Measurements from ENCODE around the gene ENGASE. TPM values are rescaled to one million over a fixed set of nuclear protein-coding genes. Genes with fewer than 3 reads are reported as not detected.

Gene ENGASE
- total RNA-seq, 1 experiment from 2014 or later = 50.0 TPM

- no peaks in the 10 kb centered on the region for H3K9me3 Mint-ChIP-seq (ENCODE audit: unreplicated experiment)
- Histone ChIP-seq H3K9me3 (no peaks in the 10 kb centered on the region), H3K4me3 (ENCODE audit: low read depth, low read length) (no peak overlapping the region), H3K4me1 (no peaks in the 10 kb centered on the region), H3K36me3 (ENCODE audit: control insufficient read depth, insufficient read depth, low read length) (no peaks in the 10 kb centered on the region), H3K27me3 (replicated peaks; ENCODE audit: control insufficient read depth, insufficient read depth, low read length) (no peaks in the 10 kb centered on the region)
- ChIA-PET POLR2A (no interaction called here), CTCF (interaction anchor here (0.6 kb wide), 2 partner anchors 10 to 140 kb away, joined by 3 to 4 read pairs; no protein-coding TSS in a partner anchor)
- no TSS peak for BruUV-seq (replicated peaks)
- DNase-seq = no peak
- H3K36me3 Mint-ChIP-seq (ENCODE audit: insufficient read depth, unreplicated experiment) = no peaks in the 10 kb centered on the region
- H3K4me3 Mint-ChIP-seq (ENCODE audit: unreplicated experiment) = no peak overlapping the region
- H3K27me3 Mint-ChIP-seq (ENCODE audit: insufficient read depth, unreplicated experiment) = no peaks in the 10 kb centered on the region
- no peak overlapping the region for H3K27ac Mint-ChIP-seq (ENCODE audit: unreplicated experiment)
- peaks cover 5% of the 10 kb centered on the region for H3K4me1 Mint-ChIP-seq (ENCODE audit: low read depth, unreplicated experiment)
- intact Hi-C loops (cut with micrococcal nuclease; ENCODE audit: unreplicated experiment) = no loop called here
- TF ChIP-seq, protein P1, sequence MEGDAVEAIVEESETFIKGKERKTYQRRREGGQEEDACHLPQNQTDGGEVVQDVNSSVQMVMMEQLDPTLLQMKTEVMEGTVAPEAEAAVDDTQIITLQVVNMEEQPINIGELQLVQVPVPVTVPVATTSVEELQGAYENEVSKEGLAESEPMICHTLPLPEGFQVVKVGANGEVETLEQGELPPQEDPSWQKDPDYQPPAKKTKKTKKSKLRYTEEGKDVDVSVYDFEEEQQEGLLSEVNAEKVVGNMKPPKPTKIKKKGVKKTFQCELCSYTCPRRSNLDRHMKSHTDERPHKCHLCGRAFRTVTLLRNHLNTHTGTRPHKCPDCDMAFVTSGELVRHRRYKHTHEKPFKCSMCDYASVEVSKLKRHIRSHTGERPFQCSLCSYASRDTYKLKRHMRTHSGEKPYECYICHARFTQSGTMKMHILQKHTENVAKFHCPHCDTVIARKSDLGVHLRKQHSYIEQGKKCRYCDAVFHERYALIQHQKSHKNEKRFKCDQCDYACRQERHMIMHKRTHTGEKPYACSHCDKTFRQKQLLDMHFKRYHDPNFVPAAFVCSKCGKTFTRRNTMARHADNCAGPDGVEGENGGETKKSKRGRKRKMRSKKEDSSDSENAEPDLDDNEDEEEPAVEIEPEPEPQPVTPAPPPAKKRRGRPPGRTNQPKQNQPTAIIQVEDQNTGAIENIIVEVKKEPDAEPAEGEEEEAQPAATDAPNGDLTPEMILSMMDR (IDR thresholded peaks at IDR 0.05; ENCODE audit: insufficient read depth in 1 of 2, low read depth in 1 of 2, low read length in 1 of 2, severe bottlenecking in 1 of 2, unreplicated experiment in 1 of 2) = no peak
Observed at GRCh38 chr17:79036596-79036995, 38.0 kb upstream of the ENGASE start.

GRCh38 chr17:79038545-79039135 lies 36.0 kb upstream of the ENGASE start:
- H3K27ac Mint-ChIP-seq (ENCODE audit: unreplicated experiment) = no peak overlapping the region
- ChIA-PET POLR2A (no interaction called here), CTCF (interaction anchor here (0.6 kb wide), 1 partner anchor 17 kb away, joined by 3 read pairs; no protein-coding TSS in a partner anchor)
- intact Hi-C loops (cut with micrococcal nuclease; ENCODE audit: unreplicated experiment) = no loop called here
- no peaks in the 10 kb centered on the region for H3K27me3 Mint-ChIP-seq (ENCODE audit: insufficient read depth, unreplicated experiment)
- no peaks in the 10 kb centered on the region for H3K36me3 ChIP-seq (ENCODE audit: control insufficient read depth, insufficient read depth, low read length)
- no TSS peak for BruUV-seq (replicated peaks)
- no peaks in the 10 kb centered on the region for H3K36me3 Mint-ChIP-seq (ENCODE audit: insufficient read depth, unreplicated experiment)
- no peak overlapping the region for H3K4me3 Mint-ChIP-seq (ENCODE audit: unreplicated experiment)
- H3K27me3 ChIP-seq (replicated peaks; ENCODE audit: control insufficient read depth, insufficient read depth, low read length) = no peaks in the 10 kb centered on the region
- no peaks in the 10 kb centered on the region for H3K9me3 ChIP-seq
- TF ChIP-seq, protein P1 (IDR thresholded peaks at IDR 0.05; ENCODE audit: insufficient read depth in 1 of 2, low read depth in 1 of 2, low read length in 1 of 2, severe bottlenecking in 1 of 2, unreplicated experiment in 1 of 2) = no peak
- DNase-seq = no peak
- H3K9me3 Mint-ChIP-seq (ENCODE audit: unreplicated experiment) = no peaks in the 10 kb centered on the region
- no peaks in the 10 kb centered on the region for H3K4me1 ChIP-seq
- H3K4me3 ChIP-seq (ENCODE audit: low read depth, low read length) = no peak overlapping the region
- H3K4me1 Mint-ChIP-seq (ENCODE audit: low read depth, unreplicated experiment) = no peaks in the 10 kb centered on the region

- H3K9me3 ChIP-seq = no peaks in the 10 kb centered on the region
- Mint-ChIP-seq H3K9me3 (ENCODE audit: unreplicated experiment) (no peaks in the 10 kb centered on the region), H3K27ac (ENCODE audit: unreplicated experiment) (no peak overlapping the region), H3K36me3 (ENCODE audit: insufficient read depth, unreplicated experiment) (no peaks in the 10 kb centered on the region), H3K27me3 (ENCODE audit: insufficient read depth, unreplicated experiment) (no peaks in the 10 kb centered on the region), H3K4me1 (ENCODE audit: low read depth, unreplicated experiment) (no peaks in the 10 kb centered on the region), H3K4me3 (ENCODE audit: unreplicated experiment) (no peak overlapping the region)
- intact Hi-C loops (cut with micrococcal nuclease; ENCODE audit: unreplicated experiment) = no loop called here
- BruUV-seq (replicated peaks) = no TSS peak
- ChIA-PET CTCF (no interaction called here), POLR2A (no interaction called here)
- DNase-seq = no peak
- TF ChIP-seq, protein P1 (IDR thresholded peaks at IDR 0.05; ENCODE audit: insufficient read depth in 1 of 2, low read depth in 1 of 2, low read length in 1 of 2, severe bottlenecking in 1 of 2, unreplicated experiment in 1 of 2) = no peak
- H3K36me3 ChIP-seq (ENCODE audit: control insufficient read depth, insufficient read depth, low read length) = no peaks in the 10 kb centered on the region
- H3K4me3 ChIP-seq (ENCODE audit: low read depth, low read length) = no peak overlapping the region
- H3K27me3 ChIP-seq (replicated peaks; ENCODE audit: control insufficient read depth, insufficient read depth, low read length) = no peaks in the 10 kb centered on the region
- no peaks in the 10 kb centered on the region for H3K4me1 ChIP-seq
Observed at GRCh38 chr17:79039171-79039570, 35.5 kb upstream of the ENGASE start.
